ENCODE data around the gene SSC4D. TPM values are rescaled to one million over a fixed set of nuclear protein-coding genes. Genes with fewer than 3 reads are reported as not detected.

SSC4D gene
- total and polyA plus RNA-seq, 2 experiments from 2014 or later = 0.43 to 0.66 TPM

DNA sequence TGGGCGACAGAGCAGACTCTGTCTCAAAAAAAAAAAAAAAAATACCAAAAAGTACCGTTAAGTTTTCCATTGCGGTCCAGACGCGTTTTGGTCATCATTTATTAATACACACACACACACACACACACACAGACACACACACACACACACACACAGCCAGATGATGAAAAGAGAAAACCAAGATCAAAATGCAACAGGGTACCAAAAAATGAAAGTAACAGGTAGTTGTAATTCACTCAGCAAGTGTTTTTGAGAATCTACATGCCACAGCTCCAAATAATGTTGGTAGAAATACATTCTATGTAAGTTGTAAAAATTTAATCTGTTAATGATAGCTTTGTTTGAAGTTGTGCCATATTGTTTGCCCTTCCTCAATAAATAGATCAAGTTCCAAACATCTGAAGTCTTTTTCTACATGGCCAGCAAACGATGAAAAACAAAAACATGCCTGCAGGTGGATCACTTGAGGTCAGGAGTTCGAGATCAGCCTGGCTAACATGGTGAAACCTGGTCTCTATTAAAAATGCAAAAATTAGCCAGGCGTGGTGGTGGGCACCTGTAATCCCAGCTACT is 60.1 kb downstream of the SSC4D start:
- in situ Hi-C loops (cut with MboI) = no loop called here
- Histone ChIP-seq H3K9me2 (ENCODE audit: insufficient read depth) (no peaks in the 10 kb centered on the region), H3K4me3 (no peak overlapping the region), H3F3A (ENCODE audit: insufficient read depth) (peaks cover 37% of the 10 kb centered on the region), H3K9me3 (ENCODE audit: low read depth) (no peaks in the 10 kb centered on the region), H3K9ac (no peak overlapping the region), H3K36me3 (ENCODE audit: low read depth) (peaks cover 49% of the 10 kb centered on the region), H4K20me1 (ENCODE audit: insufficient read depth) (peaks cover 47% of the 10 kb centered on the region; the same call in 1 of the 2 replicates), H3K4me1 (ENCODE audit: insufficient read depth) (peaks cover 32% of the 10 kb centered on the region), H2AFZ (no peak overlapping the region), H3K27ac (no peak overlapping the region), H3K4me2 (ENCODE audit: unreplicated experiment) (no peak overlapping the region), H3K27me3 (replicated peaks; ENCODE audit: insufficient read depth) (no peaks in the 10 kb centered on the region), H3K79me2 (ENCODE audit: insufficient read depth) (peaks cover 100% of the 10 kb centered on the region)
- DNase-seq = no peak
- no peak for TF ChIP-seq EZH2phosphoT487 (IDR thresholded peaks at IDR 0.05; ENCODE audit: insufficient read depth, low read depth)
- TF ChIP-seq EZH2 (IDR thresholded peaks at IDR 0.05; ENCODE audit: insufficient read depth, poor library complexity, severe bottlenecking) = no peak
- whole genome bisulfite sequencing, 2 experiments (ENCODE audit: low coverage in 1 of 2, low lambda C conversion rate in 2 of 2, missing lambda C conversion rate in 2 of 2) = 93 to 99% methylated on average over 8 of the region's 8 CpGs

GRCh38 chr7:76347710-76348109 is 61.8 kb downstream of the SSC4D start:
- no peak overlapping the region for H3K4me3 ChIP-seq
- H3K27ac ChIP-seq = no peak overlapping the region
- H3K9me2 ChIP-seq (ENCODE audit: insufficient read depth) = no peaks in the 10 kb centered on the region
- H3F3A ChIP-seq (ENCODE audit: insufficient read depth) = peaks cover 35% of the 10 kb centered on the region
- H3K27me3 ChIP-seq (replicated peaks; ENCODE audit: insufficient read depth) = no peaks in the 10 kb centered on the region
- peaks cover 38% of the 10 kb centered on the region; the same call in 1 of the 2 replicates for H4K20me1 ChIP-seq (ENCODE audit: insufficient read depth)
- peaks cover 100% of the 10 kb centered on the region for H3K79me2 ChIP-seq (ENCODE audit: insufficient read depth)
- TF ChIP-seq EZH2phosphoT487 (IDR thresholded peaks at IDR 0.05; ENCODE audit: insufficient read depth, low read depth) = no peak
- no peak for TF ChIP-seq EZH2 (IDR thresholded peaks at IDR 0.05; ENCODE audit: insufficient read depth, poor library complexity, severe bottlenecking)
- in situ Hi-C loops (cut with MboI) = no loop called here
- peaks cover 28% of the 10 kb centered on the region; the same call in 1 of the 2 replicates for H3K4me1 ChIP-seq (ENCODE audit: insufficient read depth)
- H3K9ac ChIP-seq = no peak overlapping the region
- peaks cover 59% of the 10 kb centered on the region for H3K36me3 ChIP-seq (ENCODE audit: low read depth)
- no peak overlapping the region for H2AFZ ChIP-seq
- no peak overlapping the region for H3K4me2 ChIP-seq (ENCODE audit: unreplicated experiment)
- 72% methylated on average over 5 of the region's 5 CpGs for WGBS, 2 experiments (ENCODE audit: low coverage in 1 of 2, low lambda C conversion rate in 2 of 2, missing lambda C conversion rate in 2 of 2)
- no peak for DNase-seq
- H3K9me3 ChIP-seq (ENCODE audit: low read depth) = no peaks in the 10 kb centered on the region

DNA sequence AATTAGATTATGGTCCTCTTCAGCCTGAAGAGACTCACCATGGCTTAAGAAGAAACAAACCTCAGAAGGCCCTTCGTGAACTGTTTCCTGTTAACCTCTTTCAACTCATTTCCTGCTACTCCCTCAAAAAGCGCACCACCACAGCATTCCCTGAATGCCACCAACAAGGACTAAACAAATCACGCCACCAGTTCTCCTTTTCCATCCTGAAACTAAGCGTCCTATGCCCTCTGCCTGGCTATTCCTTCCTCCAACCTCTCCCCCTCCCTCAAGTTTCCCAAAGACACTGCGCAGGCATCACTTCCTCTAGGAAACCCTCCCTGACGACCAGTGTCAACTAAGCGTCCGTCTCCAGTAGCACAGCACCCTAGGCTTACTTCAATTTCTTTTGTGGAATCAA is 62.7 kb downstream of the SSC4D start:
- Histone ChIP-seq H3K9me3 (ENCODE audit: low read depth) (no peaks in the 10 kb centered on the region), H3K4me1 (ENCODE audit: insufficient read depth) (peaks cover 21% of the 10 kb centered on the region; the same call in 1 of the 2 replicates), H3K27me3 (replicated peaks; ENCODE audit: insufficient read depth) (no peaks in the 10 kb centered on the region), H3K36me3 (ENCODE audit: low read depth) (peaks cover 68% of the 10 kb centered on the region), H3K4me3 (no peak overlapping the region), H3K9ac (no peak overlapping the region), H3K4me2 (ENCODE audit: unreplicated experiment) (no peak overlapping the region), H3F3A (ENCODE audit: insufficient read depth) (peaks cover 31% of the 10 kb centered on the region), H3K79me2 (ENCODE audit: insufficient read depth) (peaks cover 100% of the 10 kb centered on the region), H2AFZ (no peak overlapping the region), H4K20me1 (ENCODE audit: insufficient read depth) (peaks cover 37% of the 10 kb centered on the region; the same call in 1 of the 2 replicates), H3K9me2 (ENCODE audit: insufficient read depth) (no peaks in the 10 kb centered on the region), H3K27ac (no peak overlapping the region)
- WGBS, 2 experiments (ENCODE audit: low coverage in 1 of 2, low lambda C conversion rate in 2 of 2, missing lambda C conversion rate in 2 of 2) = 96 to 98% methylated on average over 8 of the region's 8 CpGs
- in situ Hi-C loops (cut with MboI) = no loop called here
- no peak for TF ChIP-seq EZH2phosphoT487 (IDR thresholded peaks at IDR 0.05; ENCODE audit: insufficient read depth, low read depth)
- TF ChIP-seq EZH2 (IDR thresholded peaks at IDR 0.05; ENCODE audit: insufficient read depth, poor library complexity, severe bottlenecking) = no peak
- no peak for DNase-seq

DNA sequence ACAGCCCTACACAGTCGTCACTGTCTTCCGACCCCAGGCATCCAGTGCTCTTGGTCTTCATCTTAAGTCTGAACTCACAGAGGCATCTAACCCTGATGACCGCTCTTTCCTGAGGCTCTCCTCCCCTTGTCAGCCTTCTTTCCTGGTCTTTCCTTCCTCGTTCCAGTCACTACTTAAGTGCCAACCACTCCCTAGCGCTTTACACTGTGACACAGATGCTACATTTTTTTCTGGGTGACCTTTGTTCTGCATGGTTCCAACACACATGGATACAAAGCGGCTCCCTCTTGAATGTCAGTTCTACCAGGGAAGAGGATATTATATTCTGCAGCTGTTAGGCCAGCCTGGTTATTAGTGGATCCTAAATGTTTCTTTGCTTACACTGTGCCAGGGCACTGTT is 63.4 kb downstream of the SSC4D start:
- Histone ChIP-seq H2AFZ (no peak overlapping the region), H3K27ac (no peak overlapping the region), H3K9ac (no peak overlapping the region), H3K9me3 (ENCODE audit: low read depth) (no peaks in the 10 kb centered on the region), H3K36me3 (ENCODE audit: low read depth) (peaks cover 68% of the 10 kb centered on the region), H3K4me2 (ENCODE audit: unreplicated experiment) (no peak overlapping the region), H4K20me1 (ENCODE audit: insufficient read depth) (peaks cover 30% of the 10 kb centered on the region; the same call in 1 of the 2 replicates), H3K79me2 (ENCODE audit: insufficient read depth) (peaks cover 100% of the 10 kb centered on the region), H3K27me3 (replicated peaks; ENCODE audit: insufficient read depth) (no peaks in the 10 kb centered on the region), H3K4me3 (no peak overlapping the region), H3K9me2 (ENCODE audit: insufficient read depth) (no peaks in the 10 kb centered on the region), H3F3A (ENCODE audit: insufficient read depth) (peaks cover 31% of the 10 kb centered on the region), H3K4me1 (ENCODE audit: insufficient read depth) (peaks cover 16% of the 10 kb centered on the region; the same call in 1 of the 2 replicates)
- in situ Hi-C loops (cut with MboI) = no loop called here
- TF ChIP-seq EZH2 (IDR thresholded peaks at IDR 0.05; ENCODE audit: insufficient read depth, poor library complexity, severe bottlenecking) (no peak), EZH2phosphoT487 (IDR thresholded peaks at IDR 0.05; ENCODE audit: insufficient read depth, low read depth) (no peak)
- DNase-seq = no peak
- 90 to 93% methylated on average over 6 of the region's 6 CpGs for WGBS, 2 experiments (ENCODE audit: low coverage in 1 of 2, low lambda C conversion rate in 2 of 2, missing lambda C conversion rate in 2 of 2)
